Hepatocyte (in vitro differentiated cells): Measurements from ENCODE around the gene MAPK8IP1. TPM values are rescaled to one million over a fixed set of nuclear protein-coding genes. Genes with fewer than 3 reads are reported as not detected.

Experiments
- DNase-seq: peaks from one replicate; pipeline ENCODE4 v3.0.0-alpha.2; 2016; ENCODE audit warnings: low spot score
- H2AFZ ChIP-seq: fragments of 200-600 bp; sonication (generic); 2 replicates; pipeline ENCODE4 v1.6.0; 2016; ENCODE audit warnings: antibody characterized with exemption, mild to moderate bottlenecking
- H3K27ac ChIP-seq: fragments of 200-600 bp; sonication (generic); 2 replicates; pipeline ENCODE4 v1.5.1; 2016; ENCODE audit warnings: mild to moderate bottlenecking
- H3K27me3 ChIP-seq: fragments of 200-600 bp; sonication (generic); 2 replicates; pipeline ENCODE4 v1.6.1; 2016
- H3K36me3 ChIP-seq: fragments of 200-600 bp; sonication (generic); replicated peaks from 2 replicates; pipeline ENCODE4 v1.5.1; 2016; ENCODE audit warnings: low read depth; ENCODE audit not compliant: insufficient read depth
- H3K4me1 ChIP-seq: fragments of 200-600 bp; sonication (generic); 2 replicates; pipeline ENCODE4 v1.5.1; 2016; ENCODE audit warnings: mild to moderate bottlenecking, moderate library complexity; ENCODE audit not compliant: insufficient read depth
- H3K4me2 ChIP-seq: fragments of 200-600 bp; sonication (generic); 2 replicates; pipeline ENCODE4 v1.6.0; 2016
- H3K4me3 ChIP-seq: fragments of 200-600 bp; sonication (generic); 2 replicates; pipeline ENCODE4 v1.5.1; 2016; ENCODE audit warnings: mild to moderate bottlenecking
- H3K79me2 ChIP-seq: fragments of 200-600 bp; sonication (generic); 2 replicates; pipeline ENCODE4 v1.6.0; 2017; ENCODE audit warnings: mild to moderate bottlenecking
- H3K9me2 ChIP-seq: fragments of 200-600 bp; sonication (generic); replicated peaks from 2 replicates; pipeline ENCODE4 v1.6.0; 2017; ENCODE audit warnings: mild to moderate bottlenecking; ENCODE audit not compliant: insufficient read depth
- H3K9me3 ChIP-seq: fragments of 200-600 bp; sonication (generic); 2 replicates; pipeline ENCODE4 v1.5.1; 2016; ENCODE audit warnings: low read depth, mild to moderate bottlenecking
- H4K20me1 ChIP-seq: fragments of 200-600 bp; sonication (generic); 2 replicates; pipeline ENCODE4 v1.6.0; 2016; ENCODE audit warnings: mild to moderate bottlenecking; ENCODE audit not compliant: insufficient read depth, poor library complexity, severe bottlenecking
- EZH2 ChIP-seq: fragments of 200-600 bp; sonication (generic); IDR thresholded peaks from 2 replicates; pipeline ENCODE4 v1.6.1; 2016; ENCODE audit warnings: antibody characterized with exemption, mild to moderate bottlenecking, borderline replicate concordance
- EZH2phosphoT487 ChIP-seq: fragments of 200-600 bp; sonication (generic); IDR thresholded peaks from one replicate; pipeline ENCODE4 v1.6.1; 2018; ENCODE audit warnings: antibody characterized with exemption, mild to moderate bottlenecking, low read depth, moderate library complexity; ENCODE audit not compliant: unreplicated experiment, severe bottlenecking
- WGBS: methylation state at CpG from one replicate; pipeline ENCODE4 v1.1.6; 2016; ENCODE audit warnings: low lambda C conversion rate; ENCODE audit errors: missing lambda C conversion rate; 5-methylcytosine and 5-hydroxymethylcytosine counted together
- polyA plus RNA-seq: library from polyadenylated mRNA; unstranded; fragments of >200 nt; fragmentation: Nextera tagmentation; extraction: Ambion mirVana; gene quantifications from 2 replicates; pipeline ENCODE4 v1.2.1, GENCODE V29; 2016
- total RNA-seq: library from RNA; depleted of rRNA; stranded (reverse); fragments of >200 nt; gene quantifications from 2 replicates; pipeline ENCODE4 v1.2.3, GENCODE V29; 2014
- TF ChIP-seq, protein P1 (sequence below): fragments of 200-600 bp; sonication (generic); IDR thresholded peaks from 2 replicates; pipeline ENCODE4 v1.5.1; 2016; ENCODE audit warnings: antibody characterized with exemption, mild to moderate bottlenecking; ENCODE audit not compliant: poor library complexity

Gene MAPK8IP1
- total and polyA plus RNA-seq, 2 experiments from 2014 or later = 7.2 to 7.6 TPM

DNA sequence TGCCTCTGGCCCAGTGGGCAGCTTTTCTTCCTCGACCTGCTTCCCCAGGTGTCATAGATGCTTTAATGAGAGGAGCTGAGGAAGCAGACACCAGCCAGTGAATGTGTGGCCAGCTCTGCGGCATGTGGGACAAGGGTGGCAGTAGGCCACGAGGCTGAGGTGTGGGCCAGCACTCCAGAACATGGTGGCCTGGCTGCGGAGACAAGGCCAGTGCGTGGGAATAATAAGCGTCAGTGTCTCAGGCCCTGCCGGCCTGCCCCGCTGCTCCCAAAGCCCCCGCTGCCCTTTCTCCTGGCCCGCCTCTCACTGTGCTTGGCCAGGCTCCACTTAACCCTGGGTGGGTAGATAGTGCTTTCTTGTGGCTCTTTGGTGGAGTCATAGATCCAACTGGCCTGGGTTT lies 2.1 kb downstream of the MAPK8IP1 start:
- WGBS = 91% methylated on average over 10 of the region's 10 CpGs
- H3K27me3 ChIP-seq = no peaks in the 10 kb centered on the region
- H3K9me3 ChIP-seq = no peaks in the 10 kb centered on the region
- H3K36me3 ChIP-seq = no peaks in the 10 kb centered on the region
- H4K20me1 ChIP-seq = no peaks in the 10 kb centered on the region
- no peaks in the 10 kb centered on the region for H3K9me2 ChIP-seq
- no peak overlapping the region for H2AFZ ChIP-seq
- H3K4me2 ChIP-seq = no peak overlapping the region
- H3K27ac ChIP-seq = no peak overlapping the region
- no peaks in the 10 kb centered on the region for H3K4me1 ChIP-seq
- DNase-seq = no peak
- TF ChIP-seq EZH2phosphoT487 = no peak
- TF ChIP-seq, protein P1, sequence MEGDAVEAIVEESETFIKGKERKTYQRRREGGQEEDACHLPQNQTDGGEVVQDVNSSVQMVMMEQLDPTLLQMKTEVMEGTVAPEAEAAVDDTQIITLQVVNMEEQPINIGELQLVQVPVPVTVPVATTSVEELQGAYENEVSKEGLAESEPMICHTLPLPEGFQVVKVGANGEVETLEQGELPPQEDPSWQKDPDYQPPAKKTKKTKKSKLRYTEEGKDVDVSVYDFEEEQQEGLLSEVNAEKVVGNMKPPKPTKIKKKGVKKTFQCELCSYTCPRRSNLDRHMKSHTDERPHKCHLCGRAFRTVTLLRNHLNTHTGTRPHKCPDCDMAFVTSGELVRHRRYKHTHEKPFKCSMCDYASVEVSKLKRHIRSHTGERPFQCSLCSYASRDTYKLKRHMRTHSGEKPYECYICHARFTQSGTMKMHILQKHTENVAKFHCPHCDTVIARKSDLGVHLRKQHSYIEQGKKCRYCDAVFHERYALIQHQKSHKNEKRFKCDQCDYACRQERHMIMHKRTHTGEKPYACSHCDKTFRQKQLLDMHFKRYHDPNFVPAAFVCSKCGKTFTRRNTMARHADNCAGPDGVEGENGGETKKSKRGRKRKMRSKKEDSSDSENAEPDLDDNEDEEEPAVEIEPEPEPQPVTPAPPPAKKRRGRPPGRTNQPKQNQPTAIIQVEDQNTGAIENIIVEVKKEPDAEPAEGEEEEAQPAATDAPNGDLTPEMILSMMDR = no peak
- TF ChIP-seq EZH2 = no peak
- H3K4me3 ChIP-seq = no peak overlapping the region
- H3K79me2 ChIP-seq = no peaks in the 10 kb centered on the region

DNA sequence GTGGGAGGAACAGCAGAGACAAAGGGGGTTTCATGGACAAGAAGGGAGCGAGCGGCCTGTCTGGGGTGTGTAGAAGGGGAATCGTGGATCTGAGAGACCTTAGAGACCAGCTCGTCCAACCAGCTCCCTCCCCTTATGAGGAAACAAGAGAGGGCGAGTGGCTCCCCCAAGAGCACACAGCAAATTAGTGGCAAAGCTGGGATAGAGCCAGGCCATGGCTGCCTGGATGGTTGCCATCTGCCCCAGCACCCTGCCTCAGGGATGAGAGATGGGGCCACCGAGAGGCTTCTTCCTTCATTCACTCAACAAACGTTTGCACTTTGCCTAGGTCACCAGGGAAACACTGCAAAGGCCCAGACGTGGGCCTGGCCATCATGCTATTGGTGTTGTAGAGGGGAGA lies 4.1 kb downstream of the MAPK8IP1 start:
- TF ChIP-seq, protein P1 = no peak
- TF ChIP-seq EZH2phosphoT487 = no peak
- no peak for TF ChIP-seq EZH2

DNA sequence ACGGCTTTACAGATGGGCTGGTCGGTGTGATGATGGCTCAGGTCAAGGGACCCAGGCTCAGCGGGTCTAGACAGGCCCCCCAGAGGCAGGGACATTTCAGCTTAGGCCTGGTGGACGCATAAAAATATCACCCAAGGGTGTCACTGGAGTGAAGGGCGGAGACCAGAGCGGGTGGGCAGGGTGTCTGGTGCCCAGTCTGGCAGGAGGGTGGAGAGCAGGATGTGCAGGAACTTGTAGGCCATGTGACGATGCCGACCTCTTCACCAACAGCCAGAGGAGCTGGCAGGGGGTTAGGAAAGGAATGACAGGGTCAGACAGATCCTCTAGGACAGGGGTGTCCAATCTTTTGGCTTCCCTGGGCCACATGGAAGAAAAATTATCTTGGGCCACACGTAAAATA lies 4.5 kb downstream of the MAPK8IP1 start:
- H3K9me3 ChIP-seq = no peaks in the 10 kb centered on the region
- H3K27ac ChIP-seq = no peak overlapping the region
- H3K27me3 ChIP-seq = no peaks in the 10 kb centered on the region
- H3K4me1 ChIP-seq = no peaks in the 10 kb centered on the region
- H3K4me3 ChIP-seq = no peak overlapping the region
- no peaks in the 10 kb centered on the region for H3K36me3 ChIP-seq
- DNase-seq = no peak
- H3K79me2 ChIP-seq = no peaks in the 10 kb centered on the region
- no peaks in the 10 kb centered on the region for H4K20me1 ChIP-seq
- H2AFZ ChIP-seq = no peak overlapping the region
- no peak for TF ChIP-seq EZH2
- TF ChIP-seq, protein P1 = no peak
- no peak for TF ChIP-seq EZH2phosphoT487
- WGBS = 94% methylated on average over 9 of the region's 9 CpGs
- H3K4me2 ChIP-seq = no peak overlapping the region
- H3K9me2 ChIP-seq = no peaks in the 10 kb centered on the region

More for the DNA sequence above, 4.1 kb downstream of the MAPK8IP1 start:
- H3K27ac ChIP-seq = no peak overlapping the region
- no peaks in the 10 kb centered on the region for H3K27me3 ChIP-seq
- no peak overlapping the region for H3K4me2 ChIP-seq
- no peak overlapping the region for H2AFZ ChIP-seq
- H3K4me3 ChIP-seq = no peak overlapping the region
- no peaks in the 10 kb centered on the region for H3K9me2 ChIP-seq
- H3K4me1 ChIP-seq = no peaks in the 10 kb centered on the region
- H3K9me3 ChIP-seq = no peaks in the 10 kb centered on the region
- H4K20me1 ChIP-seq = no peaks in the 10 kb centered on the region
- no peaks in the 10 kb centered on the region for H3K36me3 ChIP-seq
- WGBS = 83% methylated on average over 8 of the region's 8 CpGs
- no peaks in the 10 kb centered on the region for H3K79me2 ChIP-seq
- no peak for DNase-seq
